ENCODE results near the gene U2AF1.
"Not testable (repeated sequence)": the region's sequence is repeated elsewhere in the genome, so short reads cannot be mapped to it uniquely, and the experiment has no call there.

The U2AF1 gene

DNA sequence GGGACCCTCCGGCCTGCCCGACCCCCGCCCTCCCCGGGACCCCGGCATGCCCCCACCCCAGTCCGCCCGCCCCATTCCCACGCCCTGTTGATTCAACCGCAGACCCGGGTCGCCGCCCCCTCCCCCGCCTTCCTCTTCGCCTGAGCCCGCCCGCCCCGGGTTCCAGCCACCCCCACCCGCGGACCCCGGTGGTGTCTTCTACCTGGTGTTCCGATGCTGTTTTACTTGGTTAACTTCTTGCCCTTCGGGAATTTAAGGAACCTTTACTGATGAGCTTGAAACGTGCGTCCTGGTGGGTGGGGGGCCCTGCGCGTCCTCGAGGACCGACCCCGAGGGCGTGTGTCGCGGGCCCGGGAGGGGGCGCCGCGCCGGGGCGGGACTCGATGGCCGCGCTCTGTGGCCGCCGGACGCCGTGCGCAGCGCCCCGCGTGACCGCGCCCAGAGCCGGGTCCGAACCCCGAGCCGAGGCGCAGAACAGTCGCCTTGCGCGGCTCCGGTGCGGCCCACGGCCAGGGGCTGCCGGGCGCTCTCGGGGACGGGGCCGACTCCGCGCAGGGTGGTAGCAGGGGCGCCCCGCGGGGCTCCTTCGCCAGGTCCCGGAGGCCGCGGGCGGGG is 31.2 kb downstream of the U2AF1 start:
- not testable (repeated sequence) for DNase-seq

- not testable (repeated sequence) for DNase-seq
These were observed 32.0 kb downstream of the U2AF1 start, which contains the start of gene CBS for GRCh38 chr21:43075170-43076022. Gene CBS, minus strand, starts transcription at chr21:43075835. Its CDS starts 3,642 bp downstream, at chr21:43072193.

DNA sequence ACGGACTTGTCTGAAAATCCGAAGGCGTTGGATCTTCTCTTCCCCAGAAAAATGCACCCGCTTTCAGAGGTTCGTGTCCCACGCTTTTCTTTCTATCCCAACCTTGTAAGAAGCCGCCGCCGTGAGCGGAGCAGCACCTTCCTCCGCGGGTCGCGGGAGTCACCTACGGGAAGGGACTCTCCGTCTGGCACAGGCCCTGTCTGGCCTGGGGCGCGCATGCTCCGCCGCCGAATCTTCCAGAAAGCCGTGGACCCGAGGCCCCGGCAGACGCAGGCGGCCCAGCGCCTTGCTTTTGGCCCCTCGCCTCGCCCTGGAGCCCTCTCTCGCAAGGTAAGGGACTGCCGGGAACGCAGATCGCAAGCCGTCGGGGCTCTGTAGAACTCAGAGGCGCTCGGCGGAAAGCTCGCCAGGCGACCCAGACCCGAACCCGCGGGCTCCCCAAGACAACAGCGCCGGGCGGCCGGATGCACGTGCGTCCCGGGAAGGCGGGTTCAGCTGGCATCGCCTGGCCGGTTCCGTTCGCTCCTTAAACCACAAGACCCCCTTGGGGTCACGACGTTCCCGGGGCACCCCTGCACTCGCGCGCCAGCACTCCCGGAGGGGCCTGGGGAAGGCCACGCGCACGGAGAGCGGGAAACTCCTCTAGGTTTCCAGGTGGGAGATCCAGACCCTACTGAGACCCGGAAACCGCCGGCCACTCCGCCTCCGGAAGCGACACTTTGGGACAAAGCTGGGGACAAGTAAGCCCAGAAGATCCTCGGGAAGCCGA is 32.8 kb downstream of the U2AF1 start:
- not testable (repeated sequence) for DNase-seq

- DNase-seq, result not testable (repeated sequence)
These were observed 34.6 kb downstream of the U2AF1 start for GRCh38 chr21:43072742-43073141.

DNA sequence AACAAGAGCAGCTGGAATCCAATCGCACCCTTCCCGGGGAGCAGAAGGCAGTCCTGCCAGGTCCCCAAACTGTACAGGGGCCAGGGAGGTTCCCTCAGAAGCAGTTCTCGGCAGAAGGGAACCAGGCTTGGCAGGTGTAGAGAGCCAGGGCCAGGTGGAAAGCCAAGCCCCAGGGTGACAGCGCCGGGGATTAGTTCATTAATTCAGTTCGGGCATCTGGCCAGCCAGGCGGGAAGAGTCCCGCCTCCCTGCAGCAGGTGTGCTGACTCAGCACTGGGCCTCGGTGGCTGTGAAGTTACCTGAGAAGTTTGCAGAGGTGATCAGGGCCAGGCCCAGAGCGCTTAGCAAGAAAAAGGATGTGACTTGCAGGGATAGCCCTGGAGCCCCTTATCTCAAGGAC is 37.7 kb downstream of the U2AF1 start:
- not testable (repeated sequence) for DNase-seq

- DNase-seq, result not testable (repeated sequence)
These were observed 39.3 kb downstream of the U2AF1 start for GRCh38 chr21:43068065-43068464.

GRCh38 chr21:43066690-43067089 is 40.7 kb downstream of the U2AF1 start:
- not testable (repeated sequence) for DNase-seq

DNA sequence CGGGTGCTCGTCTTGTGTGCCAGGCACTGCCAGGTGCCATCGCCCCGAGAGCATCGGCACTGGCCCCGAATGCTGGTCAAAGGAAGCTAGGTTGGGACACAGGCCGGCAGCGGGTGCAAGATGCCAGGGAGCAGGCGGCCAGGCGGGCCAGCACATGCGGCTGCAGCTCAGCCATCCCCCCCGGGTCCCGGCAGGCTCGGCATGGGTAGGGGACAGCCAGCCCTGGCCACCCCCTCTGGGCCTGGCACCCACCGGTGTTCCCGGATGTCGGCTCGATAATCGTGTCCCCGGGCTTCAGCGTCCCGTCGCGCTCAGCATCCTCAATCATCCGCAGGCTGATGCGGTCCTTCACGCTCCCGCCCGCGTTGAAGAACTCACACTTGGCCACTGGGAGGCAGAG is 41.4 kb downstream of the U2AF1 start:
- DNase-seq, result not testable (repeated sequence)

DNA sequence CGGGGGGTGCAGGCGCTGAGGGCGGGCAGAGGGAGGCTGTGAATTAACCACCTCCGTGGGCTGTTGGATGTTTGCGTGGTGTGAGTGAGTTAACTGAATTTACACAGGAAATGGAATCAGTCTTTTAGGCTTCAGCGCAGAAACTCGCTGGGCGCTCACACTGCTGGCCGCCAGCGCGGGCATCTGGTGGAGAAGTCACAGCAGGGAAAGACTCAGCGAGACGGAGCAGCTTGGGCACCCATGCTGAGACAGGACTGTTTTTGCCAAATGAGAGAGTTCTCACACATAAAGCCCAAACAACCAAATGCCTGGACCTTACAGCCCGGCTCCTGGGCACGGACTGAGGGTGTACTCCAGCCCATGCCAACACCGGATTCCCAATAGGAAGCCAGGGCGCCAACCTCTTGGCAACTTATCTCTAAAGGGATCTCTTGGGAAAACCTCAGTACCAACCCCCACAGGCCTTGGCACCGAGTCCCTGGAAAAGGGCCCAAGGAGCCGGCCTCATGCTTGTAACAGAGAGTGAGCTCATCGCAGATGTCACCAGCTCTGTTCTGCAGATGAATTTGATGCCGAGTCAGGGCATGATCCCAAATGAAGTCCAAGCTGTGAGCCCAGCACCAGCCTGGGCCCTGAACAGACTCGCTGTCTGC is 43.0 kb downstream of the U2AF1 start:
- DNase-seq, result not testable (repeated sequence)

DNA sequence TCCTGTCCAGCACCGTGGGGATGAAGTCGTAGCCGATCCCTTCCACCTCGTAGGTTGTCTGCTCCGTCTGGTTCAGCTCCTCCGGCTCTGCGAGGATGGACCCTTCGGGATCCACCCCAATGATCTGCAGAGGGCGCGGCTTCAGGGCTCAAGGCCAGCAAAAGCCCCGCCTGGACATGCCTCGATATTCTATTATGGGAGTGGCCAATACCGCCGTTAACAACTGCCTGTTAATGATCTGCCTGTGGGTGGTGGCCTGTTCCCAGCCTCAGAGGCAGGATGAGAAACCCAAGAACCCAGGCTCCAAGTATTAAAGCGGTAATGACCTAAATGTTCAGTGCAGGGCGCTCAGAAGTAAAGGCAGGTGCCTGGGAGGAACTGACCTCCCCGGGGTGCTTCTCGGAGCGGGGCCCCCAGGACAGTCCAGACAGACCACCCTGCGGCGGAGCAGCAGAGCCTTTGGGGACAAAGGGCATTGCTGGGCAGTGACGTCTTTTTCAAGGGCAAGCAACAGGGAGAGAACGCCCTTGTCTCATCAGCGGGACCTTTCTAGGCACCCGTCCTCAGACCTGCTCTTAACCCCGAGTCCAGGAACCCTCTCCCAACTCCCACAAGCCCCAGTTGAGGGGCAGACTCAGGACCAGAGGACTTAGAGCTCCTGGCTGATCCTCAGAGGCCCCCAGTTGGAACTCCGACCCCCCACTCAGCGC is 44.3 kb downstream of the U2AF1 start:
- DNase-seq, result not testable (repeated sequence)

- DNase-seq, result not testable (repeated sequence)
These were observed 54.3 kb downstream of the U2AF1 start for GRCh38 chr21:43053112-43053511.

DNA sequence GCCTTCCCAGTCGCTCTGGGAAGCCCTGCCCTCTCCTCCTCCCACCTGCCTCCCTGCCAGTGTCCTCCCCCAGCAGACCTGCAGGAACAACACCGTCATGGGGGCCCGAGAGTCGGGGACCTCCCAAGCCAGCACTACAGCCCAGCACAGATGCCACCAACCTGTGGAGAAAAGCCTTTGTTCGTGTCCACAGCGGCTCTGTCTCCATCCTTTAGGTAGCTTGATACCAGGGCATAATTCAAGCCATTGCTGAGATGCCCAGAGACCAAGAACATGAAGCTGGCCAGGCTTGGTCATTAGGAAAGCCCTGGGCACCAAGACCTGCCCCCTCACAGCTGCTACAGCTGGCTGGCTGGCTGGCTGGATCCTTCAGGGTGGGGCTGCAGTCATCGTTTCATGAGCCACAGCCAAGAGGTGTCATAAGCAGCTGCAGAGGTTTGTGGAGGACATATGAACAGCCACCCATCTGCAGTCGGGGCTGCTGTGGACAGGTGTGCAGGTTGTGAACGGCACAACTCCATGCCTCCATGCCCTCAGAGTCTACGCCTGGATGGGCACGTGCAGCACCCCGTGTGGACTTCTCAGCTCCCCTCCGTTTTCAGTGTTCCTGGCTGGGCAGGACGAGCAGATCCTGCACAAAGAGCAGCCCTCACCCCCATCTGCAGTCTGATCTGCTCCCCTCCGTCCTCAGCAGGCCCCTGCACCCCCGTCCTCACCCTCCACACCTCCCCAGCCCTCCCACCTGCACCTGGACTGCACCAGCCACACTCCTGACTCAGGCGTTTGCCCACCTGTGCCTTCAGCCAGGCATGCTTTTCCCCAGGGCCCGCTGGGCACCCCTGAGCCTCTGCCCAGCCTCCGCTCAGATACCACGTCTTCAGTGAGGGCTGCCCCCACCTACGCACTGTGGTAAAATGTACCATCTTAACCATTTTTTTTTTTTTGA is 61.2 kb downstream of the U2AF1 start:
- DNase-seq, result not testable (repeated sequence)

DNA sequence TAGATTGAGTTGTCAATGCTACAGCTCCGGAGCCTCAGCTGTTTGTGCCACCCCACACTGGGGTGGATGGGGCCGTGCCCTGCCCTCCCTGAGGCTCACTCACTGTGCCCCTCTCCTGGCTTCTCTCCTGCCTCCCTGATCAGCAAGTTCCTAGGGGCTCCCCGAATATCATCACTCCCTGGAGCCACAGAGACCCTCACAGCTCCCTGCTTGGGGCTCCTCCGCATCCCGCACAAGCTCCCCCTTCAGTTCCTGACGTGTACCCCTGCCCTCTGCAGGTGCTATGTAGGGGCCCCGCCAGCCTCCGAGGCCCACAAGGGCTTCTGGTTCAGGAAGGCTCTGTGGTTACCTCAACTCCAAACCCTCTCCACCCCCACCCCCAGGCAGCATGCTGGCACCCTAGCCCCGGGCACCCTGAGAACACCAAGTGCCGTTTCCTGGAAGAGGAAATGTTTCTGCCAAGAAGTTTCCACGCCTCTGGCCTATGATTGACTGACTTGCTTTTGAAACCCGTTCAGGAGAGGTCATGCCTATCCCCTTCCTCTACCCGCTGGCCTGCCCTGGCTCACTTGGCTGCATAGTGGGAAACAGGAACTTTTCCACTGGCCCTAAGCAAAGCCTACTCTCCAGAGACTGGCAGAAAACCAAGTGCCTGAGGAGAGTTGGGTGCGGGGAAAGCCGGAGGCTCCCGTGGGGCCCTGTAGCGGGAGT is 62.0 kb downstream of the U2AF1 start:
- not testable (repeated sequence) for DNase-seq

GRCh38 chr21:43044547-43044946 is 62.8 kb downstream of the U2AF1 start:
- DNase-seq, result not testable (repeated sequence)

- not testable (repeated sequence) for DNase-seq
These were observed 64.1 kb downstream of the U2AF1 start for GRCh38 chr21:43043291-43043690.
